ENCODE data around the gene PCDHGC3.

- TF ChIP-seq POLR2A (IDR thresholded peaks at IDR 0.05): no peak
- TF ChIP-seq CTCF (IDR thresholded peaks at IDR 0.05): no peak
- TF ChIP-seq POLR2AphosphoS5 (IDR thresholded peaks at IDR 0.05): no peak
- TF ChIP-seq EP300 (IDR thresholded peaks at IDR 0.05): no peak
Measured at GRCh38 chr5:141514330-141515133, 38.8 kb downstream of the PCDHGC3 start.
